GM12875 (cell line): ENCODE results near the gene ZNF722.
"Not testable (repeated sequence)": the region's sequence is repeated elsewhere in the genome, so short reads cannot be mapped to it uniquely, and the experiment has no call there.

Experiments
- H3K4me3 ChIP-seq: one replicate; pipeline ENCODE4 v1.5.1; 2011; ENCODE audit warnings: low read depth, low read length, control low read depth
- TF ChIP-seq, protein P1 (sequence below): IDR thresholded peaks from 2 replicates; pipeline ENCODE4 v1.5.1; 2011; ENCODE audit warnings: low read depth, mild to moderate bottlenecking, control low read depth, inconsistent platforms, low read length, moderate library complexity, borderline replicate concordance; ENCODE audit not compliant: insufficient read depth

ZNF722 gene

GRCh38 chr7:63998549-63998948 lies at the start of gene ZNF722:
Gene ZNF722 (plus strand): TSS chr7:63998849. CDS start chr7:63998962, 113 bp downstream.
- TF ChIP-seq, protein P1, sequence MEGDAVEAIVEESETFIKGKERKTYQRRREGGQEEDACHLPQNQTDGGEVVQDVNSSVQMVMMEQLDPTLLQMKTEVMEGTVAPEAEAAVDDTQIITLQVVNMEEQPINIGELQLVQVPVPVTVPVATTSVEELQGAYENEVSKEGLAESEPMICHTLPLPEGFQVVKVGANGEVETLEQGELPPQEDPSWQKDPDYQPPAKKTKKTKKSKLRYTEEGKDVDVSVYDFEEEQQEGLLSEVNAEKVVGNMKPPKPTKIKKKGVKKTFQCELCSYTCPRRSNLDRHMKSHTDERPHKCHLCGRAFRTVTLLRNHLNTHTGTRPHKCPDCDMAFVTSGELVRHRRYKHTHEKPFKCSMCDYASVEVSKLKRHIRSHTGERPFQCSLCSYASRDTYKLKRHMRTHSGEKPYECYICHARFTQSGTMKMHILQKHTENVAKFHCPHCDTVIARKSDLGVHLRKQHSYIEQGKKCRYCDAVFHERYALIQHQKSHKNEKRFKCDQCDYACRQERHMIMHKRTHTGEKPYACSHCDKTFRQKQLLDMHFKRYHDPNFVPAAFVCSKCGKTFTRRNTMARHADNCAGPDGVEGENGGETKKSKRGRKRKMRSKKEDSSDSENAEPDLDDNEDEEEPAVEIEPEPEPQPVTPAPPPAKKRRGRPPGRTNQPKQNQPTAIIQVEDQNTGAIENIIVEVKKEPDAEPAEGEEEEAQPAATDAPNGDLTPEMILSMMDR, result no peak
- no peak within 1 kb of the TSS for H3K4me3 ChIP-seq

DNA sequence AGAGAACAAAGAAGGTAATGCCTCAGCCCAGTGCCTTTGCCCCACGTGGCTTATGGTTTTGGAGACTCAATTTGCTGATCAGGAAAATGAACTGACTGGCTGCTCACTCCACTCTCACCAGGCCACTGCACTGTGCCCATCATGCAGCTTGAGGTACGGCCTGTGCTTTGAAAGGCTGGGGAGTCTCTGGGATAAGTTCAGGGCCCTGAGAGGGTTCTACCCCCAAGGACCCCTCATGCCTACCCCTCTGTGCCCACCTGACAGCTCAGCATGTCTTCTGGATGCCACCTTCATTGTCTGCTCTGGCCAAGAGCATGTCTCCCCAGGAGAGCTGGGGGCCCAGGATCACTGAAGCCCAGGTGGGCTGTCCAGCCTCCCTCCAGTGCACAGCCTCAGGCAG lies 45.5 kb upstream of the ZNF722 start:
- TF ChIP-seq, protein P1, result no peak
- H3K4me3 ChIP-seq, result no peak overlapping the region

DNA sequence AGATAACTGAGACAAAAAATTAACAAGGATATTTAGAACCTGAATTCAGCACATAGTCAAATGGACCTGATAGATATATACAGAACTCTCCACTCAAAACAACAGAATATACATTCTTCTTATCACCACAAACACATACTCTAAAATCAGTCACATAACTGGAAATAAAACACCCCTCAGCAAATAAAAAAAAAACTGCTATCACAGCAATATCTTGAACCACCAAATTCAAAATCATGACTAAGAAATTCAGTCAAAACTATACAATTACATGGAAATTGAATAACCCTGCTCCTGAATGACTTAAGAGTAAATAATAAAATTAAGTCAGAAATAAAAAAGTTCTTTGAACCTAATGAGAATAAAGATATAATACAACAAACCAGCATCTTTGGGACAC lies 30.0 kb upstream of the ZNF722 start:
- TF ChIP-seq, protein P1, result no peak
- no peak overlapping the region for H3K4me3 ChIP-seq

DNA sequence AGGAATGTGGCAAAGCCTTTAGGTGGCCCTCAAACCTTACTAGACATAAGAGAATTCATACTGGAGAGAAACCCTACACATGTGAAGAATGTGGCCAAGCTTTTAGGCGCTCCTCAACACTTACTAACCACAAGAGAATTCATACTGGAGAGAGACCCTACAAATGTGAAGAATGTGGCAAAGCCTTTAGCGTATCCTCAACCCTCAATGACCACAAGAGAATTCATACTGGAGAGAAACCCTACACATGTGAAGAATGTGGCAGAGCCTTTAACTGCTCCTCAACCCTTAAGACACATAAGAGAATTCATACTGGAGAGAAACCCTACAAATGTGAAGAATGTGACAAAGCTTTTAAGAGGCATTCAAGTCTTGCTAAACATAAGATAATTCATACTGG lies 16.8 kb downstream of the ZNF722 start:
- not testable (repeated sequence) for H3K4me3 ChIP-seq

- TF ChIP-seq, protein P1, result no peak
- no peak overlapping the region for H3K4me3 ChIP-seq
Measured at GRCh38 chr7:64035388-64035787, 36.7 kb downstream of the ZNF722 start.

DNA sequence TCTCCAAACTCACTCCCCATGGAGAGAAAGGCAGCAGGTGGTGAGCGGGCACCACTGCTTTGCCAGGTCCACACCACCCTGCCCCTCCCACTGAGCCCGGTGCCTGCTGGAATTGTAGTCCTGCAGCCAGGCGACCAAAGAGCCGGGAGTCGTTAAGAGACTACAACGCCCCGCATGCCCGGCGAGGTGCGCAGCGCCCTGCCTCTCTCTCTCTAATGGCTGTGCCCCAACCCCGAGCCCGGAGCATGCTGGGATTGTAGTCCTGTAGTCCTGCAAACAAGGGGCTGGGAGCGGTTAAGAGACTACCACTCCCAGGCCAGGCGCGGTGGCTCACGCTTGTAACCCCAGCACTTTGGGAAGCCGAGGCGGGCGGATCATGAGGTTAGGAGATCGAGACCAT lies 38.4 kb downstream of the ZNF722 start:
- TF ChIP-seq, protein P1, result no peak
- H3K4me3 ChIP-seq, result no peak overlapping the region

- H3K4me3 ChIP-seq, result no peak within 1 kb of the TSS
- TF ChIP-seq, protein P1, result no peak
Measured at GRCh38 chr7:64045301-64046040, 46.8 kb downstream of the ZNF722 start, which contains the start of gene ZNF727. Gene ZNF727 (plus strand): TSS chr7:64045434. CDS start chr7:64045622, 188 bp downstream.
